ENCODE results near the gene PEDS1. TPM values are rescaled to one million over a fixed set of nuclear protein-coding genes. Genes with fewer than 3 reads are reported as not detected.

The PEDS1 gene
- total and polyA plus RNA-seq, 2 of the 4 experiments (the other 2 are of a cell fraction): 24.0 to 59.9 TPM

DNA sequence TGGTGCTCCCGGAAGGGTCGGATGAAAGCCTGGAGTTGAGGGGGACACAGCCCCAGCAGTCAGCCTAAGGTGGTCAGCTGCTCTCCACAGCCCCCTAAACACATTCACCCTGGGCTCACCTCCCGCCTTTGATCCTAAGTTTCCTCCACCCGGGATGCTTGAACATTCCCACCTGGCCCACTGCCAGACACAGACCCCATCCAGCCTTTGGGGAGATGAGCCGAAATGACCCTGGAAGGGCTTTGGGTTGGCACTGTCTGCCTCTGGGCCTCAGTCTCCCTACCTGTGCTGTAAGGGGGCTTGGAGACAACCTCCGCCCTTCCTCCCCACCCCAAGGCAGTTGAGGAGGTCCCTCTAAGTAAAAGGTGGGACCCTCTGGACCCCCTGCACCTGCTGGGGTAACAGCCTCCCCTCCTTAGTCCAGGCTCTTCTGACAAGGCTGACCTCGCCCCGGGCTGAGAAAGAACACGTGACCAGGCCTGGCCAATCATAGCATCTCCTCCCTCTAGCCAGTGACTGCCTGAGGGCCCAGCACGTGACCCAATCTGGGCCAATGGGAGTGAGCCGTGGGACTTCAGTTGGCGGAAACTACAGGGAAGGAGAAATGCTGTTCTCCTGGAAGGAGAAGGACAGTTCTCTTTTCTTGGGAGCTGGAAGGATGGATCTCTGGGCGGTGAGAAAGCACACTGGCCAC is 23.7 kb downstream of the PEDS1 start:
- Histone ChIP-seq H3K79me1 (ENCODE audit: low read depth in 1 of 2, low read length in 2 of 2) (peaks cover 29 to 91% of the 10 kb centered on the region in 2 experiments), H3K4me3 (ENCODE audit: insufficient read depth, low read depth, low read length) (no peak overlapping the region), H2AK5ac (ENCODE audit: low read depth, low read length) (peak overlapping the region; percentile 85), H2BK15ac (ENCODE audit: low read depth, low read length) (peak overlapping the region; percentile 28; the same call in 1 of the 3 replicates), H4K20me1 (ENCODE audit: insufficient read depth, low read length) (peaks cover 19% of the 10 kb centered on the region; the same call in 1 of the 2 replicates), H3K9me1 (ENCODE audit: insufficient read depth, low read length) (peaks cover 36% of the 10 kb centered on the region), H3K9ac (ENCODE audit: low read depth, low read length) (no peak overlapping the region), H4K8ac (ENCODE audit: low read depth in 2 of 2, low read length in 2 of 2) (peak overlapping the region; percentile 36 to 77; a peak in 3 of 4 replicates), H3K18ac (ENCODE audit: low read depth, low read length) (peak overlapping the region; percentile 48), H3K4me2 (ENCODE audit: low read depth, low read length) (peak overlapping the region; percentile 14; the same call in 1 of the 2 replicates), H3K36me3 (ENCODE audit: control insufficient read depth, insufficient read depth, low read length) (peaks cover 61% of the 10 kb centered on the region), H3K14ac (replicated peaks; ENCODE audit: low read depth, low read length) (peak overlapping the region; percentile 72), H2BK120ac (ENCODE audit: low read depth, low read length) (peak overlapping the region; percentile 79), H2AK9ac (replicated peaks; ENCODE audit: low read depth, low read length, poor library complexity) (peak overlapping the region; percentile 94), H4K91ac (ENCODE audit: insufficient read depth, low read depth, low read length) (peak overlapping the region; percentile 76), H4K5ac (ENCODE audit: low read depth, low read length) (peak overlapping the region; percentile 19), H2AFZ (replicated peaks; ENCODE audit: low read length, poor library complexity) (peak overlapping the region; percentile 13), H3K23ac (ENCODE audit: low read depth, low read length) (peak overlapping the region; percentile 80; the same call in 1 of the 2 replicates), H3K27me3 (ENCODE audit: control insufficient read depth, insufficient read depth, low read length) (no peaks in the 10 kb centered on the region), H3K9me3 (ENCODE audit: control insufficient read depth, insufficient read depth, low read length) (no peaks in the 10 kb centered on the region), H3K56ac (ENCODE audit: extremely low read depth, insufficient read depth, low read length) (no peak overlapping the region; the same call in 1 of the 2 replicates), H3K4me1 (ENCODE audit: control insufficient read depth, insufficient read depth, low read length) (peaks cover 13% of the 10 kb centered on the region), H2BK20ac (ENCODE audit: low read depth, low read length) (peak overlapping the region; percentile 44; the same call in 1 of the 2 replicates), H3K27ac (ENCODE audit: insufficient read depth, low read length) (peak overlapping the region; percentile 61), H2BK5ac (ENCODE audit: low read depth, low read length, poor library complexity, severe bottlenecking) (peak overlapping the region; percentile 71), H3K4ac (ENCODE audit: low read depth, low read length) (peak overlapping the region; percentile 89)
- BruUV-seq (replicated peaks): no TSS peak
- ATAC-seq (ENCODE audit: low read depth) (peak; percentile 8; the same call in 1 of the 2 replicates), DNase-seq (peak; percentile 27)
- in situ Hi-C loops (cut with MboI; ENCODE audit: low sequenced_read_pairs): no loop called here
- CTCF ChIA-PET: no interaction called here
- WGBS, 2 experiments (ENCODE audit: extremely low coverage in 2 of 2, insufficient read length in 1 of 2): no CpG with 5 or more reads among the region's 13 CpGs
- POLR2A ChIA-PET (ENCODE audit: unreplicated experiment): no interaction called here
- no peak for TF ChIP-seq SMC3 (IDR thresholded peaks at IDR 0.05; ENCODE audit: low read depth, low read length)
- TF ChIP-seq, protein P1, sequence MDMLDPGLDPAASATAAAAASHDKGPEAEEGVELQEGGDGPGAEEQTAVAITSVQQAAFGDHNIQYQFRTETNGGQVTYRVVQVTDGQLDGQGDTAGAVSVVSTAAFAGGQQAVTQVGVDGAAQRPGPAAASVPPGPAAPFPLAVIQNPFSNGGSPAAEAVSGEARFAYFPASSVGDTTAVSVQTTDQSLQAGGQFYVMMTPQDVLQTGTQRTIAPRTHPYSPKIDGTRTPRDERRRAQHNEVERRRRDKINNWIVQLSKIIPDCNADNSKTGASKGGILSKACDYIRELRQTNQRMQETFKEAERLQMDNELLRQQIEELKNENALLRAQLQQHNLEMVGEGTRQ (IDR thresholded peaks at IDR 0.05; ENCODE audit: low read depth, low read length): peak; percentile 95
- dilution Hi-C loops (cut with HindIII; ENCODE audit: low sequenced_read_pairs, unreplicated experiment): no loop called here
- intact Hi-C loops (cut with micrococcal nuclease): loop anchor here (2.0 kb wide), 1 partner anchor 13 kb away; no protein-coding TSS in a partner anchor

Measured in IMR-90 (cell line).